HEK293 (cell line): ENCODE measurements around the gene ZSCAN9.

Experiments used
- GFI1B ChIP-seq: fragments of 450-650 bp; formaldehyde crosslinking; IDR thresholded peaks from 2 replicates; pipeline ENCODE4 v1.5.1; 2016; ENCODE audit warnings: missing biosample characterization, missing genetic modification characterization
- HOXC10 ChIP-seq: sonication (generic); formaldehyde crosslinking; IDR thresholded peaks from 2 replicates; pipeline ENCODE4 v1.8.1; 2023; ENCODE audit warnings: mild to moderate bottlenecking, missing genetic modification reagents
- IKZF3 ChIP-seq: fragments of 450-650 bp; IDR thresholded peaks from 2 replicates; pipeline ENCODE4 v1.5.0; 2018; ENCODE audit warnings: missing biosample characterization, mild to moderate bottlenecking, missing genetic modification characterization, moderate library complexity
- KLF17 ChIP-seq: fragments of 450-650 bp; formaldehyde crosslinking; IDR thresholded peaks from 2 replicates; pipeline ENCODE4 v1.5.1; 2016; ENCODE audit warnings: missing biosample characterization, missing genetic modification characterization
- KLF8 ChIP-seq: fragments of 450-650 bp; formaldehyde crosslinking; IDR thresholded peaks from 2 replicates; pipeline ENCODE4 v1.5.1; 2016; ENCODE audit warnings: missing biosample characterization, missing genetic modification characterization
- KLF9 ChIP-seq: fragments of 450-650 bp; formaldehyde crosslinking; IDR thresholded peaks from 2 replicates; pipeline ENCODE4 v1.5.1; 2016; ENCODE audit warnings: missing biosample characterization, missing genetic modification characterization, low read depth
- OSR2 ChIP-seq: fragments of 450-650 bp; formaldehyde crosslinking; IDR thresholded peaks from 2 replicates; pipeline ENCODE4 v1.5.1; 2016; ENCODE audit warnings: missing biosample characterization, missing genetic modification characterization
- RBAK ChIP-seq: fragments of 450-650 bp; formaldehyde crosslinking; IDR thresholded peaks from 2 replicates; pipeline ENCODE4 v1.5.1; 2016; ENCODE audit warnings: missing biosample characterization, missing genetic modification characterization
- SCRT1 ChIP-seq: fragments of 450-650 bp; formaldehyde crosslinking; IDR thresholded peaks from 2 replicates; pipeline ENCODE4 v1.5.1; 2016; ENCODE audit warnings: missing biosample characterization, missing genetic modification characterization, borderline replicate concordance
- TSHZ1 ChIP-seq: fragments of 450-650 bp; formaldehyde crosslinking; IDR thresholded peaks from 2 replicates; pipeline ENCODE4 v1.5.1; 2016; ENCODE audit warnings: missing biosample characterization, missing genetic modification characterization, borderline replicate concordance
- ZBTB49 ChIP-seq: fragments of 450-650 bp; formaldehyde crosslinking; IDR thresholded peaks from 2 replicates; pipeline ENCODE4 v1.5.1; 2016; ENCODE audit warnings: missing biosample characterization, missing genetic modification characterization, low read depth
- ZFP37 ChIP-seq: fragments of 450-650 bp; formaldehyde crosslinking; IDR thresholded peaks from 2 replicates; pipeline ENCODE4 v1.5.1; 2016; ENCODE audit warnings: missing biosample characterization, missing genetic modification characterization
- ZFP69B ChIP-seq: fragments of 450-650 bp; formaldehyde crosslinking; IDR thresholded peaks from 2 replicates; pipeline ENCODE4 v1.5.1; 2016; ENCODE audit warnings: missing biosample characterization, missing genetic modification characterization
- ZNF114 ChIP-seq: fragments of 450-650 bp; formaldehyde crosslinking; IDR thresholded peaks from 2 replicates; pipeline ENCODE4 v1.5.0; 2017; ENCODE audit warnings: missing biosample characterization, missing genetic modification characterization
- ZNF132 ChIP-seq: fragments of 450-650 bp; formaldehyde crosslinking; IDR thresholded peaks from 2 replicates; pipeline ENCODE4 v1.5.1; 2017; ENCODE audit warnings: missing biosample characterization, missing genetic modification characterization, borderline replicate concordance
- ZNF157 ChIP-seq: fragments of 450-650 bp; formaldehyde crosslinking; IDR thresholded peaks from 2 replicates; pipeline ENCODE4 v1.5.1; 2016; ENCODE audit warnings: missing biosample characterization, missing genetic modification characterization
- ZNF24 ChIP-seq: fragments of 450-650 bp; formaldehyde crosslinking; IDR thresholded peaks from 2 replicates; pipeline ENCODE4 v1.5.1; 2016; ENCODE audit warnings: missing biosample characterization, missing genetic modification characterization
- ZNF324 ChIP-seq: fragments of 450-650 bp; formaldehyde crosslinking; IDR thresholded peaks from 2 replicates; pipeline ENCODE4 v1.5.1; 2016; ENCODE audit warnings: missing biosample characterization, missing genetic modification characterization
- ZNF354C ChIP-seq: fragments of 450-650 bp; formaldehyde crosslinking; IDR thresholded peaks from 2 replicates; pipeline ENCODE4 v1.5.1; 2016; ENCODE audit warnings: missing biosample characterization, missing genetic modification characterization, low read depth, borderline replicate concordance
- ZNF391 ChIP-seq: fragments of 450-650 bp; formaldehyde crosslinking; IDR thresholded peaks from 2 replicates; pipeline ENCODE4 v1.5.1; 2016; ENCODE audit warnings: low read depth, missing biosample characterization, missing genetic modification characterization, borderline replicate concordance
- ZNF423 ChIP-seq: fragments of 450-650 bp; formaldehyde crosslinking; IDR thresholded peaks from 2 replicates; pipeline ENCODE4 v1.5.1; 2016; ENCODE audit warnings: missing biosample characterization, missing genetic modification characterization
- ZNF561 ChIP-seq: fragments of 450-650 bp; IDR thresholded peaks from 2 replicates; pipeline ENCODE4 v1.5.1; 2018; ENCODE audit warnings: missing biosample characterization, missing genetic modification characterization, borderline replicate concordance
- ZNF571 ChIP-seq: fragments of 450-650 bp; formaldehyde crosslinking; IDR thresholded peaks from 2 replicates; pipeline ENCODE4 v1.5.0; 2017; ENCODE audit warnings: missing biosample characterization, missing genetic modification characterization
- ZNF639 ChIP-seq: fragments of 450-650 bp; formaldehyde crosslinking; IDR thresholded peaks from 2 replicates; pipeline ENCODE4 v1.5.1; 2016; ENCODE audit warnings: missing biosample characterization, missing genetic modification characterization
- ZNF704 ChIP-seq: fragments of 450-650 bp; formaldehyde crosslinking; IDR thresholded peaks from 2 replicates; pipeline ENCODE4 v1.5.1; 2016; ENCODE audit warnings: missing biosample characterization, missing genetic modification characterization
- ZNF707 ChIP-seq: fragments of 450-650 bp; formaldehyde crosslinking; IDR thresholded peaks from 2 replicates; pipeline ENCODE4 v1.5.1; 2016; ENCODE audit warnings: missing biosample characterization, missing genetic modification characterization
- ZSCAN18 ChIP-seq: fragments of 450-650 bp; formaldehyde crosslinking; IDR thresholded peaks from 2 replicates; pipeline ENCODE4 v1.5.1; 2016; ENCODE audit warnings: missing biosample characterization, missing genetic modification characterization
- ZXDB ChIP-seq: fragments of 450-650 bp; formaldehyde crosslinking; IDR thresholded peaks from 2 replicates; pipeline ENCODE4 v1.5.1; 2016; ENCODE audit warnings: missing biosample characterization, missing genetic modification characterization

The ZSCAN9 gene

GRCh38 chr6:28207510-28208110 is 17.5 kb upstream of the ZSCAN9 start (continued):
- TF ChIP-seq KLF17 (0 out of 2 replicates have a peak, but pooled peaks have one; percentile 50), ZSCAN18 (tag by site-specific recombination) (no peak), ZNF639 (tag by site-specific recombination) (peak; percentile 32; the same call in 1 of the 2 replicates), ZNF707 (tag by site-specific recombination) (no peak), ZNF24 (tag by site-specific recombination) (no peak), ZBTB49 (tag by site-specific recombination) (no peak), ZNF114 (tag by site-specific recombination) (no peak), ZNF704 (tag by site-specific recombination) (no peak), HOXC10 (CRISPR knock-in tag) (no peak), ZFP69B (tag by site-specific recombination) (no peak; the same call in 1 of the 2 replicates), ZNF324 (no peak), ZNF132 (tag by site-specific recombination) (no peak), ZNF423 (tag by site-specific recombination) (no peak), ZXDB (tag by site-specific recombination) (0 out of 2 replicates have a peak, but pooled peaks have one; percentile 35), OSR2 (tag by site-specific recombination) (0 out of 2 replicates have a peak, but pooled peaks have one; percentile 17), ZNF157 (tag by site-specific recombination) (no peak), ZFP37 (tag by site-specific recombination) (no peak), KLF9 (tag by site-specific recombination) (no peak), ZNF561 (tag by site-specific recombination) (no peak), ZNF391 (tag by site-specific recombination) (no peak), TSHZ1 (tag by site-specific recombination) (no peak), ZNF354C (tag by site-specific recombination) (no peak), KLF8 (peak; percentile 27; the same call in 1 of the 2 replicates), RBAK (tag by site-specific recombination) (no peak), GFI1B (tag by site-specific recombination) (peak; percentile 55; the same call in 1 of the 2 replicates), SCRT1 (tag by site-specific recombination) (no peak), IKZF3 (tag by site-specific recombination) (0 out of 2 replicates have a peak, but pooled peaks have one; percentile 2), ZNF571 (tag by site-specific recombination) (no peak)
